Renal cortical epithelial cell (primary cell): Measurements from ENCODE around the gene MAPRE3. TPM values are rescaled to one million over a fixed set of nuclear protein-coding genes. Genes with fewer than 3 reads are reported as not detected.
A peak's percentile ranks its signal among the peaks of the same experiment; 100 is the strongest.
"Not testable (repeated sequence)": the region's sequence is repeated elsewhere in the genome, so short reads cannot be mapped to it uniquely, and the experiment has no call there.

Experiments used
- DNase-seq: peaks from one replicate; pipeline ENCODE4 v3.0.0-alpha.2; 2011; ENCODE audit warnings: low read depth
- total RNA-seq: library from RNA; depleted of rRNA; stranded (reverse); fragments of >200 nt; gene quantifications from 2 replicates; pipeline ENCODE4 v1.2.3, GENCODE V29; 2014

MAPRE3 gene
- total RNA-seq = 1.6 and 6.5 TPM in 2 replicates

DNA sequence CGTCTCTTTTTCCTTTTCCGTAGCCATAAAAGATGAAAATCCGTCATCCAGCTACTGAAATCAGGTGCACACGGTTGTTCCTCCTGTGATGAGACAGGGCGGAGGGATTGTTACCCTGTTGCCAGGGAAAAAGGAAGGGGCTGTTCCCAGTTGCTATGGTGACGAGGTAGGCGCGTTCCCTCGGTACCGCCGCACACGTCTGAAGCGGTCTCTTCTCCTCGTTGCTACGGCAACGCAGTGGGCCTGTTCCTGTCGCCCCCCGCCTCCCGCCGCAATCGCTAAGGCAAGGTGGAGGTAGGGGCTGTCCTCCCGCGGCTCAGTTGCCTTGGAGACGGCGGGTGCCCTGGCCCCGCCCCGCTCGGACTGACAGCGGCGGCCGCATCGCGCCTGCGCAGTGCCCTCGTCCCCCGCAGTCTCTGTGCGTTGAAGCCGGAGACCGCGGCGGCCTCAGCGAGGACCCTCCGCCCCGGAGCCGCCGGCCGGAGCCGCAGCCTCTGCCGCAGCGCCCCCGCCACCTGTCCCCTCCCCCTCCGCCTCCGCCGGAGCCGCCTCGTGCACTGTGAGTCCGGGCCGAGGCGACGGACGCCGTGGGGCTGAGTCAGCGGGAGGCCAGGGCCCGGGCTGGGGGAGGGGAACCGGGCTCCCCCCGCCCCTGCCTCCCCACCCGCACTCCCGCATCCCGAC lies at the start of gene MAPRE3:
Gene MAPRE3, plus strand, starts transcription at position 394 of the 684 bp plus-strand sequence. CDS start 51,582 bp downstream, outside the sequence.
- peak; percentile 61 for DNase-seq

- DNase-seq = no peak
Measured at GRCh38 chr2:26921323-26921722, 49.1 kb upstream of the MAPRE3 start.

DNA sequence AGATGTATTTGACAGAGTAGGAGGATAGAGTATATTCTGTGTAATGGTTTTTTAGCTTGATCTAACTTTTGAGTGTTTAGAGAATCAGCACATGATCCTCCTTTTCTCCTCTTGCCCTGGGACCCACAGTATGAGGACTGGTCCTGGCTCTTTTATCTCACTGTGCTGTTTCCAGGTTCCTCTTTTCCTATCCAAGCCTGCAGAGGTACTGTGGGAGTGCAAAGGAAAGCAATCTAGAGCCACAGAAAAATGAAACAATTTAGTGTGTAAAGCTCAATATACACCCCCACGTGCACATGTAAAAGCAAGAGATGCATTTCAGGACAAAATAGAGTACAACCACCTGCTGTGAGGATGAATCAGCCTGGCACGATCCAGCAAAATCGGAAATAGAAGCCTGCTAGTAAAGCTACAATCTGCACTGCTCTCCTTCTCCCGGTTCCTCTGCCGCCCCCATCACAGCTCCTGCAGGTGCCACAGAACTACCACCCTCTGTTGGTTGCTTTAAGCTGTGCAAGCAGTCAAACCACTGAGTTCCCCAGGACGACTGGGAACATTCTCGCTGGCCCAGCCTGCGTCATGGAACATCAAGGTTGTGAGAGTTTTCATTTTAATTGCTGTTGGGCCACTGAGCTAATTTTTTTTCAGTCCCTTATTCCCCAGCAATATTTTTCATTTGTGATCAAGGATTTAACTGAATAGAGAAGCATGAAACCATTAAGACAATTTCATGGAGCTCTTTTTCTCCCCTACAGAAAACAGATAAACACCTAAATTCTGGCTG lies 47.8 kb upstream of the MAPRE3 start:
- DNase-seq = peak; percentile 52

DNA sequence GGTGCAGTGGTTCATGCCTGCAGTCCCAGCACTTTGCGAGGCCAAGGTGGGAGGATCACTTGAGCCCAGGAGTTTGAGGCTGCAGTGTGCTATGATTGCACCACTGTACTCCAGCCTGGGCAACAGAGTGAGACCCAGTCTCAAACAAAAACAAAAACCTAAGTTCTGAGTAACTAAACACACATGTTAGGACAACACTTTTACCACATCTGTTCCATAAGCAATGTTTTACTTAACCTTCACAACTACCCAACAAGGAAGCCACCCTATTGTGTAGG lies 47.3 kb upstream of the MAPRE3 start:
- not testable (repeated sequence) for DNase-seq

DNA sequence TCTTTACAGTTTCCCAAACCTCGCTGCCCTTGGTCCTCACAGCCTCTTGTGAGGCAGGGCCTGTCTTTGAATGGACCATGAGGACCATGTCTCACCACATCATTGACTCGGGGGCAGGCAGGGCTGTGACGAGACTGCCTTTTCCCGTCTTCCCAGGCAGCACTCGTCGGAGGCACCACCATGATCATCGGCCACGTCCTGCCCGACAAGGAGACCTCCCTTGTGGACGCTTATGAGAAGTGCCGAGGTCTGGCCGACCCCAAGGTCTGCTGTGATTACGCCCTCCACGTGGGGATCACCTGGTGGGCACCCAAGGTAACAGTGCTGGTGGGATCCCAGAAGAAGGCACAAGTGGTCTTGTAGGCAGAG lies 45.7 kb upstream of the MAPRE3 start:
- DNase-seq = no peak

DNA sequence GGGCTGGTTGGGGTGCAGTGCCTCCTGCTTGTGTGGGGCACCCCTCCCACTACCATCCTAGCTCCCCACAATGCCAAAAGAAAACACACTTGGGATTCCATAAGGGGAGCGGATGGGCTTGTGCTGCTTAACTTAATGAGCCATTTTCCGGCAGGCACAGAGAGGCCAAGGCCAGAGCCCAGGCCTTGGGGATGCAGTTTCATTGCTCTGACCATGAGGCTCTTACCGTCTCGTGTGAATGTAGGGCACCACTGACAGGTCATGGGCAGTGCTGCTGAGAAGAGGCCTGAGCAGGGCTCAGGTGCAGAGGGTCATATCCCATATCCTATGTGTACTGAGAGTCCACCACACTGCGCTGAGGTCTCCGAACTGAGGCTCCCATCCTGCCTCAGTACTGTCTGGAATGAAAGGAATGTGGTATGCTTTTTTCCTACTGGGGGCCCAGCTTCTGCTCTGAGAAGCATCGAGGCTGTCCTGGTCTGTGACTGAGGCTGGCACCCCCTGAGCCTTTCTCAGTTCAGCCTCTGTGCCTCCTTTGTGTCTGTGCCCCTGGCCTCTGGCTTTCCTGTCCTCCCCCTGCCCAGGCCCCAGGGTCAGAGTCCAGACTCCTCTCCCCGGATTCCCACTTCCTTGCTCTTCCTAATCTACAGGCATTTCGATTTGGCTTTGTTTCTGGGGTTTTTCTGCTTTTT lies 45.2 kb upstream of the MAPRE3 start:
- DNase-seq = no peak

GRCh38 chr2:26927221-26927620 lies 43.2 kb upstream of the MAPRE3 start:
- DNase-seq = no peak

DNA sequence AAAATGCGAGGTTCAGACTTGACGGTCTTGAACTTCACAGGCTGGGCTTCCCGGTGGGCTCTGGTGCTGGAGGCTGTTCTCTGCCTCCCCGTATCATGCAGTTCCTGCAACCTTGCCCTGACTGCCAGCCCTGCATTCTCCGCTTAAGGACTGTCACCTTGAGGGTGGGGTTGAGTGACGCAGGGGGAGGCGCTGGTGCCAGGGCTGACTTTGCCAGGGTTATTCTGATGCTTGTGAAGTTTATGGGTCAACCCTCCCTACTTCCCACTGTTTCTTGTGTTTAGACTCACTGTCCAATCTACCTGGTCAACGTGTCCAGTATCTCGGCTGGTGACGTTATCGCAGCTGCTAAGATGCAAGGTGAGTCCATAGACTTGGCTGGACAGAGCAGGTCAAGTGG lies 37.5 kb upstream of the MAPRE3 start:
- DNase-seq = no peak

- no peak for DNase-seq
Measured at GRCh38 chr2:26933431-26934334, 36.8 kb upstream of the MAPRE3 start.

DNA sequence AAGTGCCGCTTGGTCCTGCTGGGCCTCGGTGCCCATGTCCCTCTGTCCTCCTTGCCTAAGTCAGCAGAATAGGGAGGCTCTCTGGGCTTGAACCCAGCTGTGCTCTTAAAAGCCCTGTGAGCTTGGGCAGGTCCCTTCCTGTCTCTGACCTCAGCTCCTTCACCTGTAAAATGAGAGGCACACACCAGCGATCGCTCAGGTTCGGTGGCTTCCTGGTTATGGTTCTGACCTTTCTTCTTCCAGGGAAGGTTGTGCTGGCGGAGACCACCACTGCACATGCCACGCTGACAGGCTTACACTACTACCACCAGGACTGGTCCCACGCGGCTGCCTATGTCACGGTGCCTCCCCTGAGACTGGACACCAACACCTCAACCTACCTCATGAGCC lies 36.1 kb upstream of the MAPRE3 start:
- DNase-seq = no peak

DNA sequence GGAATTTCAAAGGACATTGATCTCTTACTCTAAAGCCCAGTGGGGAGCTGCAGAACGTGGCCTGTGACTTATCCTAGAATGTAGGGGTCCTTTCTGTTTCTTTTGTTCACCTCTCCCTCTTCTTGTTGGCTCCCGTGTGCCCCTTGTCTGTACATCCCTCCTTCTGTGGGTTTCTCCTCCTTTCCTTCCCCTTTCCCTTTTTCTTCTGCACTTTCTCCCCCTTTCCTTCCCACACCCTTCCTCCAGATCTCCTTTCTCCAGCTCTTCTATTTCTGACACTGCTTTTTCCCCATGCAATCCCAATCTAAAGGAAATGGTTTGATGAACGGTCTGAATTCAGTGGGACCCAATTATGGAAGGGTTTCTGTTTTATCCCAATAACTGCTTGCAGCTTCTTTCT lies 35.5 kb upstream of the MAPRE3 start:
- DNase-seq = no peak

GRCh38 chr2:26936855-26937254 lies 33.6 kb upstream of the MAPRE3 start:
- DNase-seq = no peak

GRCh38 chr2:26938399-26939118 lies 31.9 kb upstream of the MAPRE3 start:
- no peak for DNase-seq

DNA sequence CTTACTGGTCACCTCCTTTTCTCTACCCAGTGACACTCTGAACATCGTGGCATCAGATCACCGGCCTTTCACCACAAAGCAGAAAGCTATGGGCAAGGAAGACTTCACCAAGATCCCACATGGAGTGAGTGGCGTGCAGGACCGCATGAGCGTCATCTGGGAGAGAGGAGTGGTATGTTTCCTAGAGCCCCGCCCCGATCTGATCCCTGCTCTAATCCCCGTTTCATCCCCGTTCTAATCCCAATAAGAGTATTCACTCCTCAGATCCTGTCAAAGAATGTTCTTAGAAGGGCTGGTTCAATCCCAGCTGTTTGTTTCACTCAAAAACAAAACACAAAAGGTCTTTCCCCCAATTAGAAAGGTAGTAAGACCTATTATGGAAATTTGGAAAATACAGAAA lies 30.4 kb upstream of the MAPRE3 start:
- DNase-seq = no peak

DNA sequence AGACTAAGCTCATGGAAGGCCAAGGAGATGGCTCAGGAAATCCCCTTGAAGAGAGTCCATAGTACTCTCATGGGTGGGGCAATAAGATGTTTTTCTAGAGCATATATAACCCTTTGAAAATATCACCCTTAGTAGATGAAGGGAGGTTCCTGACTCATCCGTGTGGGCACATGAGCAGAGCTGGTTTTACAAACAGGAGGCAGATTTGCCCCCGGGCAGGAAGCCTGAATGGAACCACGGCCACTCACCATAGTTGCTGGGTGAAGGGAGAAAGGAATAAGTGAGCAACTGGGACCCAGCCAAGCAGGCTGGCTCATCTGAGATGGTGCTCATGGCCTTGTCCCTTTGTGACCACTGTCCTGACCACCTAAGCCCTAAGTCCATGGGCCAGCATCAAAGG lies 29.0 kb upstream of the MAPRE3 start:
- DNase-seq = peak; percentile 18

GRCh38 chr2:26942543-26943295 lies 27.7 kb upstream of the MAPRE3 start:
- peak; percentile 33 for DNase-seq

GRCh38 chr2:26945991-26946750 lies 24.3 kb upstream of the MAPRE3 start:
- no peak for DNase-seq

GRCh38 chr2:26946841-26947784 lies 23.3 kb upstream of the MAPRE3 start:
- peak; percentile 40 for DNase-seq

GRCh38 chr2:26948800-26949199 lies 21.6 kb upstream of the MAPRE3 start:
- DNase-seq = no peak
